Skeletal muscle satellite cell (primary cell): ENCODE results near the gene LRRC61.

Experiments used
- H3K27me3 ChIP-seq: 2 replicates; pipeline ENCODE4 v1.7.0; 2013; ENCODE audit warnings: low read length; ENCODE audit not compliant: control insufficient read depth, insufficient read depth
- H3K36me3 ChIP-seq: 2 replicates; pipeline ENCODE4 v1.7.0; 2013; ENCODE audit warnings: mild to moderate bottlenecking, control low read depth, low read length; ENCODE audit not compliant: insufficient read depth
- H3K4me1 ChIP-seq: 2 replicates; pipeline ENCODE4 v1.7.0; 2013; ENCODE audit warnings: low read length; ENCODE audit not compliant: control insufficient read depth, insufficient read depth
- H3K4me2 ChIP-seq: 2 replicates; pipeline ENCODE4 v1.7.0; 2013; ENCODE audit warnings: mild to moderate bottlenecking, low read length
- H3K4me3 ChIP-seq: 2 replicates; pipeline ENCODE4 v1.7.0; 2013; ENCODE audit warnings: low read length
- H3K9ac ChIP-seq: 2 replicates; pipeline ENCODE4 v1.7.0; 2013; ENCODE audit warnings: mild to moderate bottlenecking, low read depth, low read length, moderate library complexity
- H3K9me3 ChIP-seq: replicated peaks from 2 replicates; pipeline ENCODE4 v1.7.0; 2013; ENCODE audit warnings: mild to moderate bottlenecking, control low read depth, low read length

LRRC61 gene

DNA sequence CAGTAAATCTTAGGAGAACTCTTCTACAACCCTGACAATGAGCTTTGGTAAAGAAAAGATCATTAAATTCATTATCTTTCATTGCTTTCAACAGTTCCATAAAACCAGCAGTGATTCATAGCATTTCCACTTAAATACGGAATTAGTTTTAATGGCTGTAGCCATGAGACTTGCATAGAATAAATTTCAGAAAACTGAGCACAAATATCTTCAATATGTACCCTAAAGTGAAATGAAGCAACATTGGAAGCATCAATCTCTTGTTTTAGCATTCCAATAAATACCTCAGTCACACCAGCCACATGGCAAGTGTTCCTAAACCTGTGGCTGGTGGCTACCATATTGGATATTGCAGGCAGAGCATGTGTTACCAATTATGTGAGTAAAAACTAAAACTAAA is 21.9 kb downstream of the LRRC61 start:
- Histone ChIP-seq H3K27me3 (peaks cover 40% of the 10 kb centered on the region), H3K4me2 (no peak overlapping the region), H3K36me3 (no peaks in the 10 kb centered on the region), H3K4me1 (peaks cover 4% of the 10 kb centered on the region), H3K4me3 (no peak overlapping the region), H3K9ac (no peak overlapping the region), H3K9me3 (no peaks in the 10 kb centered on the region)

DNA sequence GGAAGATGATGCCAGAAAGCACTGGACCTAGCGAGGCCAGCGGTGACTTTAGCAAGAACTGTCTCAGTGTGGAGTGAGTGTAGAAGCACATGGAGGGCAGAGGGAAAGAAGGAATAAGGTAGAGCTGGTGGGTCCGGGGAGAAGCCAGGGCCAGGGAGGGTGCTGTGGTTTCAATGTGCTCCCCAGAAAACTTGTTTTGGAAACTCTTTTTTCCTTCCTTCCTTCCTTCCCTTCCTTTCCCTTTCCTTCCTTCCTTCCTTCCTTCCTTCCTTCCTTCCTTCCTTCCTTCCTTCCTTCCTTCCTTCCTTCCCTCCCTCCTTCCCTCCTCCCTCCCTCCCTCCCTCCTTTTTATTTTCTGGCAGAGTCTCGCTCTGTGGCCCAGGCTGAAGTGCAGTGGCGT is 23.8 kb downstream of the LRRC61 start:
- no peak overlapping the region for H3K4me3 ChIP-seq
- H3K9ac ChIP-seq = no peak overlapping the region
- no peaks in the 10 kb centered on the region for H3K9me3 ChIP-seq
- H3K4me2 ChIP-seq = no peak overlapping the region
- H3K36me3 ChIP-seq = no peaks in the 10 kb centered on the region
- H3K4me1 ChIP-seq = no peaks in the 10 kb centered on the region
- H3K27me3 ChIP-seq = peaks cover 30% of the 10 kb centered on the region

DNA sequence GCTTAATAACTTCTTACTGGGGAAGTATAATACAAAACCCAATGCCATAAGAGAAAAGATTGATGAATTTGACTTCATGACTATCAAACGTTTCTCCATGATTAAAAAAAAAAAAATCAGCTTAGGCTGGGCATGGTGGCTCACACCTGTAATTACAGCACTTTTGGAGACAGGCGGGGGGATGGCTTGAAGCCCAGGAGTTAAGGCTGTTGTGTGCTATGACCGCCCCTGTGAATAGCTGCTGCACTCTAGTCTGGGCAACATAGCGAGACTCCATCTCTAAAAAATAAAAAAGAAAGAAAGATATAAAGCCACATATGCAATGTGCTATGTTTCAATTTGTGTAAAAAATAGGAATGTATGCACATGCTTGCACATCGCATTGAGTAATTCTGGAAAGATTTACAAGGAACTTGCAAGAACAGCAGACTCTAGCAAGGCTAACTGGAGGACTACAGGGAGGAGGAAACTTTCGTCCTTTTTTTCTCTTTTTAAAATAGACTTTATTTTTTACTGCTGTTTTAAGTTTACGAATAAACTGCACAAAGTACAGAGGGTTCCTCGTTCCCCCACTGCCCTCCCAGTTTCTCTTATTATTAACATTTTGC is 28.5 kb downstream of the LRRC61 start:
- Histone ChIP-seq H3K9me3 (no peaks in the 10 kb centered on the region), H3K4me3 (no peak overlapping the region), H3K4me1 (no peaks in the 10 kb centered on the region), H3K4me2 (no peak overlapping the region), H3K9ac (no peak overlapping the region), H3K36me3 (no peaks in the 10 kb centered on the region), H3K27me3 (peaks cover 9% of the 10 kb centered on the region)

DNA sequence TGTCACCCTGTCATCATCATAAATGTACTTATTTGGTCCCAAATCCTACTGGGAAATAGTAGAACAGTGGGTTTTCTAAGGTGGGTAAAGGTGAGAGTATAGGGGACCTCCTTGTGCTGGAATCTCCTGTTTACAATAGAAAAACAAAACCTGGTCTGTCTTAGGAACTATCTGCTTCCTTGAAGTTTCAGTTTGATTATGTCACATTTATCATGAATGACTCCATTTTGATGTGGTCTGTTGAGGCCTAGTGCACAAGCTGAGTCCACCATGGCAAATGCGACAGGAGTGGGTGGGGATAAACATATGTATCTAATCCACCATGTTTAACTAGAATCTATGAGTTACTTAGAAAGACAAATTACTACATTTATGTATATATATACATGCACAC is 32.5 kb downstream of the LRRC61 start:
- Histone ChIP-seq H3K9me3 (no peaks in the 10 kb centered on the region), H3K36me3 (no peaks in the 10 kb centered on the region)

DNA sequence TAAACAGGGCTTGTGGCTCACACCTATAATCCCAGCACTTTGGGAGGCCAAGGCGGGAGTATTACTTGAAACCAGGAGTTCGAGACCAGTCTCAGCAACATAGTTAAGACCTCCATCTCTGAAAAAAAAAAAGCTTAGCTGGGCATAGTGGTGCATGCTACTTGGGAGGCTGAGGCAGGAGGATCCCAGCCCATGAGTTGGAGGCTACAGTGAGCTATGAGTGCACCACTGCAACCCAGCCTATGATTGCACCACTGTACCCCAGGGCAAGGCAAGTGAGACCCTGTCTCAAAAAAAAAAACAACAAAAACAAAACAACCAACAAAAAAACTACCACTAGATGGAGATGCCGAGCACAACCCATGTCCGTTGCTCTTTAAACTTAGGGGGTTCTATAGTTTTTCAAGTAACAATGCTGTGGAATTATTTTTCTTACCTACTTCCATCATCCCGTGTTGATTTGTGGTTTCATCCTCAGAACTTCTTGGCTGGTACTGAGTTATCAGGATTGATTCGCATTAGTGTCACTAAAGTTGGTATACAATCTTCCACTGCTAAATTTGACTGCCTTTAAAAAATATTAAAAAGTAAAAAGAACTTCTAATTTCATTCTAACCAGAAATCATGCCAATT is 33.2 kb downstream of the LRRC61 start:
- H3K9me3 ChIP-seq = no peaks in the 10 kb centered on the region
- H3K4me2 ChIP-seq = no peak overlapping the region
- H3K9ac ChIP-seq = no peak overlapping the region
- H3K27me3 ChIP-seq = peaks cover 4% of the 10 kb centered on the region
- peaks cover 4% of the 10 kb centered on the region for H3K4me1 ChIP-seq
- no peak overlapping the region for H3K4me3 ChIP-seq
- no peaks in the 10 kb centered on the region for H3K36me3 ChIP-seq

More for the DNA sequence above, 32.5 kb downstream of the LRRC61 start:
- H3K9ac ChIP-seq = no peak overlapping the region
- peaks cover 4% of the 10 kb centered on the region for H3K27me3 ChIP-seq
- no peak overlapping the region for H3K4me2 ChIP-seq
- H3K4me1 ChIP-seq = peaks cover 4% of the 10 kb centered on the region
- no peak overlapping the region for H3K4me3 ChIP-seq

DNA sequence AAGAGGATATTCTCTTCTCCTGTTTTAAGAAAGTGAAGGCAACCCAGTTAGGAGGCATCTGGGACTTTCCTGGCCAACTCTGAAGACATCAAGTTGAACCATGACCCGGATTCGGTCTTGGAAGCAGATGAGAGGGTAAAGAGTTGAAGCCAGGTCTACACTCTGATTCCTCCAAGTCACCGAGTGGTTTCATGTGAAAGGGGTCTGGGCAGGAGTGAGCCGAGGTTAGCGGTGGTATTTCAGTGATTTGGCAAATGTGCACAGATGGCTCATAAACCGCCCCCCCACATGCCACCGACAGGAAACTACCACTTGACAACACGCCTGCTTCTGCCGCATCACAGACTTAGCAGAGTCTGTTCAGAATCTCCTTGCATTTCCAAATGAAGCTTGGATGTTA is 34.1 kb downstream of the LRRC61 start:
- Histone ChIP-seq H3K4me3 (no peak overlapping the region), H3K27me3 (no peaks in the 10 kb centered on the region), H3K4me2 (no peak overlapping the region), H3K36me3 (no peaks in the 10 kb centered on the region), H3K9ac (no peak overlapping the region), H3K9me3 (no peaks in the 10 kb centered on the region), H3K4me1 (peaks cover 4% of the 10 kb centered on the region)

DNA sequence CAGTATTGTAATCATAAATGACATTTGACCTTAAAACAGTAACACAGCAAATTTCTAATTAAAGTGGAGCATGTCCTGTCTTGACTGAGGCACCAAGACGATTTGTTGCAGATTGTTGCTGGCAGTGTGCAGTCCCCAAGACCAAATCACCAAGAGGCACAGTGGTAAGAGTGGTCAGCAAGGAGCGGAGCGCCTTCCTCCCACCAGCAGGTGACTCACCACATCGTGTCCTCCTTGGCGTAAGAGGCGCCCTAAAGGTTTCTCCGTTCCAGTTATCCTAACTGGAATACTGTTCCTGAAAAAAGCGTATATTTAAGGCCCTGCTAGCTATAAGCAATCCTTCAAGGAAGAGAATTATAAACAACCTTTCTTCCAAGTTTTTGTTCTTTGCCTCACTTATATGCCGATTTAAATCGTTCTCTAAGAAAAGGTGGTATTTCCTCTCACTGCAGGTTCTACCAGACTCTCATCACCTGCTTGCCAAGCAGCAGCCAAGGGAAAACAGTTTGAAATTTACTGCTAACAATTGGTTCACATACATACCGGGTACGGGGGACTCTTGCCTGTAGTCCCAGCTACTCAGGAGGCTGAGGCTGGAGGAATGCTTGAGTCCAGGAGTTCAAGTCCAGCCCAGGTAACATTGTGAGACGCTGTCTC is 34.7 kb downstream of the LRRC61 start:
- Histone ChIP-seq H3K4me3 (no peak overlapping the region), H3K4me1 (peaks cover 4% of the 10 kb centered on the region), H3K9ac (no peak overlapping the region), H3K36me3 (no peaks in the 10 kb centered on the region), H3K27me3 (peaks cover 6% of the 10 kb centered on the region), H3K9me3 (no peaks in the 10 kb centered on the region), H3K4me2 (no peak overlapping the region)

DNA sequence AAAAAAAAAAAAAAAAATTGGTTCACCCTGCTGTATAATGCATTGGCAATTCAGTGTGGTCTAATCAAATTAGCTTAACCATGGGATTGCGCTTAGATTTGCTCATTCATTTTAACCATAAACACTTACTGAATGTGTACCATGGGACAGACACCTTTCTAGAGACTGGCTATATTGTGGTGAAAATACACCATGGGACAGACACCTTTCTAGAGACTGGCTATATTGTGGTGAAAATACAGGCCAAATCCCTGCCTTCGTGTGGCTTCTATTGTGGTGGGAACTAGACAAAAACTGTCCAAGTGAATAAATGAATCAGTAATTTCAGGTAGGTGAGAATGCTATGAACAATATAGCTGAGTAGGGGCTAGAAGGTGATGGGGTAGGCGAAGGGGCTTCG is 35.3 kb downstream of the LRRC61 start:
- Histone ChIP-seq H3K27me3 (peaks cover 9% of the 10 kb centered on the region), H3K4me3 (no peak overlapping the region), H3K9ac (no peak overlapping the region), H3K36me3 (no peaks in the 10 kb centered on the region), H3K4me2 (no peak overlapping the region), H3K9me3 (no peaks in the 10 kb centered on the region), H3K4me1 (peaks cover 4% of the 10 kb centered on the region)

DNA sequence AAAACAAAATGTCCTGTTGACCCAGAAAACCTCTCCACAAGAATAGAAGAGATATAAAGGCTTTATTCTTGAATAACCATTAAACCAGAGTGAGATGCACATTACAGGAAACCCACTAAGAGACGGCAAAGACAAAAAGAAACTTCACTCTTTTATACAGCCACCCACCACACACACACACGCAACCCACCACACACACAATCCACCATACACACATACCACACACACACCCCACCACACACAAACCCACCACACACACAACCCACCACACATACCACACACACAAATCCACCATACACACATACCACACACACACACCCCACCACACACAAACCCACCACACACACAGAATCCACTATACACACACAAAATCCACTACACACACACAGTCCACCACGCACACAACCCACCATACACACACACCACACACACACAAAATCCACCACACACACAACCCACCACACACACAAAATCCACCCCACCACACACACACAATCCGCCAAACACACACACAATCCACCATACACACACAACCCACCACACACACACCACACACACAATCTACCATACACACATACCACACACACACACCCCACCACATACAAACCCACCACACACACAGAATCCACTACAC is 36.0 kb downstream of the LRRC61 start:
- Histone ChIP-seq H3K9ac (no peak overlapping the region), H3K27me3 (peaks cover 9% of the 10 kb centered on the region), H3K9me3 (no peaks in the 10 kb centered on the region), H3K4me1 (peaks cover 4% of the 10 kb centered on the region), H3K36me3 (no peaks in the 10 kb centered on the region), H3K4me2 (no peak overlapping the region), H3K4me3 (no peak overlapping the region)

DNA sequence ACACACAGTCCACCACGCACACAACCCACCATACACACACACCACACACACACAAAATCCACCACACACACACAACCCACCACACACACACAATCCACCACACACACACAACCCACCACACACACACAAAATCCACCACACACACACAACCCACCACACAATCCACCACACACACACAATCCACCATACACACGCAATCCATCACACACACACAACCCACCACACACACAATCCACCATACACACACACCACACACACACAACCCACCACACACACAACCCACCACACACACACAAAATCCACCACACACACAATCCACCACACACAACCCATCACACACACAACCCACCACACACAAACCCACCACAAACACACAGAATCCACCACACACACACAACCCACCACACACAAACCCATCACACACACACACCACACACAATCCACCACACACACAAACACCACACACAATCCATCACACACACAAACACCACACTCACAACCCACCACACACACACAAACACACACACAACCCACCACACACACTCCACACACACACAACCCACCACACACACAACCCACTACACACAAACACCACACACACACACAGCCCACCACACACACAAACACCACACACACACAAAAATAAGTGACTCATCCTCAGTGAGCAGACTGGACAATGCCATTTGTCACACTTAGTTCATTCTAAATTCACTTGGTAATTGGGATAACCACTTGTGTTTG is 36.6 kb downstream of the LRRC61 start:
- H3K4me1 ChIP-seq = peaks cover 4% of the 10 kb centered on the region
- no peaks in the 10 kb centered on the region for H3K9me3 ChIP-seq
- H3K9ac ChIP-seq = no peak overlapping the region
- no peak overlapping the region for H3K4me2 ChIP-seq
- no peaks in the 10 kb centered on the region for H3K36me3 ChIP-seq
- H3K4me3 ChIP-seq = no peak overlapping the region
- H3K27me3 ChIP-seq = peaks cover 9% of the 10 kb centered on the region

DNA sequence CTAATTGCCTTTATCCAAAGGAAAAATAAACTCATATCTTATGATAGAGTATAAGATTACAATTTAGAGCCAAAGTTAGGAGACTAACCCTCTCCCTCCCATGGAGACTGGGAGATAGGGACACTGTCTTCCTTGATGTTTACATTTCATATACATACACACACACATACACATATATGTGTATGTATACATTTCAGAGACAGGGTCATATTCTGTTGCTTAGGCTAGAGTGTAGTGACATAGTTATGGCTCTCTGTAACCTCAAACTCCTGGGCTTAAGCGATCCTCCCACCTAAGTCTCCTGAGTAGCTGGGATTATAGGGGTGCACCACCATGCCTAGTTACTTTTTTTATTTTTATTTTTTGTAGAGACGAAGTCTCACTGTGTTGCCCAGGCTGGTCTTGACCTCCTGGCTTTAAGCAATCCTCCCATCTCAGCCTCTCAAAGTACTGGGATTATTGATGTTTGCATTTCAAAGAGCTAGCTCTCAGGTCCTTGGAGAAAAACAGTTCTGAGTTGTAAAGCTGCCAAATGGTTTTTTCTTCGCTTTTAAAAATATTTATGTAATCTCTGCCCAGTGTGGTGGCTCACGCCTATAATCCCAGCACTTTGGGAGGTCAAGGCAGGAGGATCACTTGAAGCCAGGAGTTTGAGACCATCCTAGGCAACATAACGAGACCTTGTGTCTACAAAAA is 37.4 kb downstream of the LRRC61 start:
- H3K27me3 ChIP-seq = peaks cover 9% of the 10 kb centered on the region
- no peak overlapping the region for H3K4me3 ChIP-seq

More for the DNA sequence above, 37.4 kb downstream of the LRRC61 start:
- no peak overlapping the region for H3K4me2 ChIP-seq
- no peak overlapping the region for H3K9ac ChIP-seq
- no peaks in the 10 kb centered on the region for H3K9me3 ChIP-seq
- H3K36me3 ChIP-seq = no peaks in the 10 kb centered on the region
- H3K4me1 ChIP-seq = peaks cover 4% of the 10 kb centered on the region
